HG02840 (cell line): ENCODE measurements around the gene MCF2L.

ENCODE experiments used
- ATAC-seq: cut with Tn5 transposase; IDR thresholded peaks from one replicate; pipeline ENCODE4 v1.9.1; 2021; ENCODE audit warnings: mild to moderate bottlenecking, moderate library complexity, moderate number of reproducible peaks; ENCODE audit not compliant: unreplicated experiment, low FRiP score

The MCF2L gene

GRCh38 chr13:113139577-113139976, 170.6 kb downstream of the MCF2L start:
- no peak for ATAC-seq

DNA sequence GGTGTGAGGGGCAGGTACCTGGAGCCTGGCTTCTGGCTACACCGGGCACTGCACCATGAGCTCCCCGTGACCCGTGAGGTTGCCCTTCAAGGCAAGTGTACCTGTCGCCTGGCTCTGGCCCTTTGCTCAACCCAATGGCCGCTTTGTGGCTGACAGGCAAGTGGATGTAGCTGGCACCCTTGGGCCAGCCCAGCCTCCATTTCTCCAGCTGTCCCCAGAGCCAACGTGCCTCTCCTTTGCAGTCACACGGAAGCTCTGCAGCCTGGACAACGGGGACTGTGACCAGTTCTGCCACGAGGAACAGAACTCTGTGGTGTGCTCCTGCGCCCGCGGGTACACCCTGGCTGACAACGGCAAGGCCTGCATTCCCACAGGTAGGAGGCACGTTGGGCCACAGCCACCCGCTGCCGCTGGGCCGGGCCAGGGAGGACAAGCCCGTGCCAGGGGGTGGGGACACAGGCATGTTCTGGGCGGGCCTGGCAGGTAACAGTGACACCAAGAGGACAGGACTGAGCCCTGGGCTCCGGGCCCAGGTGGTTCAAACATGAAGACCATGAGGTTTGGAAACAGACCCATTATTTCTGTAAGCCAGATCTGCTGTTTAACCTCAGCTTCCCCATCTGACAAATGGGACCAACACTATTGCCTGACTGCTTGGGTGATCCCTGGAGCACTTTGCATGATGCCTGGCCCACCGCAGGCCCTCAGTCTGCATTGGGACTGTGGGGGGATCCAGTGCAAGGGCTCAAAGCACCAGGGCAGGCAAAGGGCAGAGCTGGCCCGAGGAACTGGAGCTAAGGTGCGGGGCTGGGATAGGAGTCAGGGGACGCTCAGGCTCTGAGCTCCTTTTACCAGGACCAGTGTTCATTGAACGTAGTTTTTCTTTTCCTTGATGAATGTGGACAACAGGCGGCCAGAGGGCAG, 171.9 kb downstream of the MCF2L start:
- no peak for ATAC-seq

DNA sequence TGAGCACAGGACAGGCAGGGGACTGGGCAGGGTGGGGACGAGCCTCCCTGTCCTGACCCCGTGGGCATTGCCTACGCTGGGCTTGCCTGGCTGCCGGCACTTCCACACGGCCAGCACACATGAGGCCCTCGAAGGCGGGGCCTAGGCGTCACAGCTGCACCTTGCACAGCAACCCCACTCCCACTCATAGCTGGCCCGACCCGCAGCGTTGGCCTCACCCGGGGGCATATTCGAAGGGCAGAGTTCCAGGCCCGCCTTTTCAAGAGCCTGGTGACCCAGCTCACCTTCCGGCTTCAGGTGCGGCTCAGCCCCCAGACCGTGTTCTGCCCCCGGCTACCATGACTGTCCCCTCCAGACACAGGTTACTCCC, 172.6 kb downstream of the MCF2L start:
- ATAC-seq, result no peak

GRCh38 chr13:113142876-113143275, 173.9 kb downstream of the MCF2L start:
- ATAC-seq, result no peak

- no peak for ATAC-seq
Observed at GRCh38 chr13:113143466-113144254, 174.6 kb downstream of the MCF2L start.

DNA sequence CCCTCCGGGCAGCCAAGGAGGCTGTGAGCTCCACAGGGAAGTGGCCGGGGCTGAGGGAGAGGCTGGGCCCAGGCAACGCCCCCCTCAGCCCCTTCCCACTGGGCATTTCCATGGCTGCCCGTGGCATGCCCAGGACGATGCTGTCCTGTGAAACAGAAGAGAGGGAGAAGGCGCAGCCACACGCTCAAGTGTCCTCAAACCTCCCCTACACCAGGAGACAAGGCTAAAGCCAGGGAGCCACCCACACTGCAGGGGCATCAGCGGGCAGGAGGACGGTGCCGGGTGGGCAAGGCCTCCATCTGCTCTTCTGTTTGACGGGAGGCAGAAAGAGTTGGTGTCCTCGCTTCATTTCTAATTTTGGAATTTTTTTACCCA, 175.2 kb downstream of the MCF2L start:
- no peak for ATAC-seq

DNA sequence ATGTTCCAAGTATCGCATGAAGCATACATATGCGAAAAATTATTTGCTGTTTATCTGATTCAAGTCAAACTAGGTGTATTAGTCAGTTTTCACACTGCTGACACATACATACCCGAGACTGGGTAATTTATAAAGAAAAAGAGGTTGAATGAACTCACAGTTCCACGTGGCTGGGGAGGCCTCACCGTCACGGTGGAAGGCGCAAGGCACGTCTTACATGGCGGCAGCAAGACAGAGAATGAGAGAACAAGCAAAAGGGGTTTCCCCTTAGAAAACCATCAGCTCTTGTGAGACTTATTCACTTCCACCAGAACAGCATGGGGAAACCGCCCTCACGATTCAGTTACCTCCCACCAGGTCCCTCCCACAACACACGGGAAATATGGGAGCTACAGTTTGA, 176.5 kb downstream of the MCF2L start:
- ATAC-seq, result no peak

DNA sequence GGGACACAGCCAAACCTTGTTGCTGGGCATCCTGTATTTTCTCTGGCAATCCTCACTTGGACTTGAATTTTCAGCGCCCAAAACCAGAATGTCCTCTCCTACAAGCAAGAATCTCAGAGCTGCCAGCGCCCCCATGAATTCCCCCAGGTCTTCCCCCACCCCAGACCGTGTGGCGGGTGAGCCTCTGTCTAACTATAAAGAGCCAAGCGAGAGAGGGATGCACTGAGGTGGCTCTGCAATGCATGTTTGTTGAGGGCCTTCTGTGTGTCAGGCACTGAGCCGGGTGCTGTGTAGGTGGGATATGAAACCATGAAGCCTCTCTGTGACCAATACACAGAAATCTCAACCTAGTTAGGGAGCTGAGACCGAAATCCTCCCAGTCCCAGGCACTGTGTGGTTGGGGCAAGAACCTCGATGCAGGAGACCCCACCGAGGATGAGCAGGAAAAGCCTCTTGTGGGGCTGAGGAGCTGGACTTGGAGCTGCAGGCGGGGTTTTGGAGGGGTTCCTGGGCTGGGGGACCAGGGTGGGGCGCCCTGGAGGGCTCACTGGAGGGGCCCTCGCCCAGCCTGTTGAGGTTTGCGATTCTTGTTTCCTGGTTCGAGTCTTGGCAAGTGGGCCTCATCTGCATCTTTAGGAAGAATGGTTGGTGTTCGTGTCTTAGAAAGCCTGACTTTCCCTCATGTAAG, 177.0 kb downstream of the MCF2L start:
- no peak for ATAC-seq

DNA sequence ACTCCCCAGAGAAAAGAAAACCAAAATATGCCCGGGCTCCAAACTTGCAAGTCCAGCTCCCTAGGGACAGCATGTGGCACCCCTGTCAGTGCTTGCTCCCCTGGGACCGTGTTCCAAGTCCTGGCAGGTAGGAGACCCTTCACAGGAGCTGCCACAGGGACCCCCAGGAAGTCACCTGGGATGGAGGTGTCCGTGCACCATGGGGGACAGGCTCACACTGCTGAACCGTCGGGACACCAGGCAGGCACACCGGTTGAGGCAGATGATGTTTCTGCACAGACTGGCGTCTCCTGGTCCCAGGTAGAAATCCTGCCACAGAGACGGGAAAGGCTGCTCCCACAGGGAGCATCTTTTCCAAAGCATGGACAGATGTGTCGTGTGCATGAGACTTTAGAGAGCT, 177.7 kb downstream of the MCF2L start:
- no peak for ATAC-seq

DNA sequence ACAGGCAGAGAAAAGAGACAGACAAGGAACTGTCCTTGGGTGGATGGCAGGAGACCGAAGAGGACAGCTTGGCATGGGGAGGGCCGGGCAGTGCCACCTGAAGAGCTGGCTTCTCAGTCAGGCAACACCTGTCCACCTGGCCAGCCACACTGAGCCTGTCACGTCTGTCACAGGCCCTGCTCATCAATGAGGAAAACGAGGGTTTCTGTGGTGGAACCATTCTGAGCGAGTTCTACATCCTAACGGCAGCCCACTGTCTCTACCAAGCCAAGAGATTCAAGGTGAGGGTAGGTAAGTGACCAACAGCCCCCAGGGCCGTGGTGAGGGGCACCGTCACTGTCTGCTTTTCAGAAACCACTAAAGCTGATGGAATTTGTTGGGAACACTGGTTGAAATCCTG, 178.2 kb downstream of the MCF2L start:
- no peak for ATAC-seq

DNA sequence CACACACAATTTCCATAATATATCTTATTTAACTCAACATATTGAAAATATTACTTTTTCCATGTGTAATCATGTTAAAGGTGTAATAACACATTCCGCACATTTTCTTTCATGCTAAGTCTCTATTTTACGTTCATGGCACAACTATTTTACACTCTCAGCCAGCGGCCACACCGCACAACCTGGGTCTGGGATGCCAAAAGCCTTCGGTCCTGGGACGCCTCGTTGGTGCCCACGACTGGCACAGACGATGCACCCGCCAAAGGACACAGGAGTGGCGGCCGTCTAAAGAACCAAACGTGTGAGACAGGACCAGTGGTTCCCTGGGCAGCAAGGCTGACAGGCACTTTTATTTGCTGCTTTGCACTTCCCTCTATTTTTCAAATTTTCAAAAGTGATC, 179.4 kb downstream of the MCF2L start:
- no peak for ATAC-seq

DNA sequence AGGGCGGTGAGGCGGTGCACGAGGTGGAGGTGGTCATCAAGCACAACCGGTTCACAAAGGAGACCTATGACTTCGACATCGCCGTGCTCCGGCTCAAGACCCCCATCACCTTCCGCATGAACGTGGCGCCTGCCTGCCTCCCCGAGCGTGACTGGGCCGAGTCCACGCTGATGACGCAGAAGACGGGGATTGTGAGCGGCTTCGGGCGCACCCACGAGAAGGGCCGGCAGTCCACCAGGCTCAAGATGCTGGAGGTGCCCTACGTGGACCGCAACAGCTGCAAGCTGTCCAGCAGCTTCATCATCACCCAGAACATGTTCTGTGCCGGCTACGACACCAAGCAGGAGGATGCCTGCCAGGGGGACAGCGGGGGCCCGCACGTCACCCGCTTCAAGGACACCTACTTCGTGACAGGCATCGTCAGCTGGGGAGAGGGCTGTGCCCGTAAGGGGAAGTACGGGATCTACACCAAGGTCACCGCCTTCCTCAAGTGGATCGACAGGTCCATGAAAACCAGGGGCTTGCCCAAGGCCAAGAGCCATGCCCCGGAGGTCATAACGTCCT, 180.0 kb downstream of the MCF2L start:
- ATAC-seq, result no peak
